Measurements from ENCODE around the gene FOXQ1. TPM values are rescaled to one million over a fixed set of nuclear protein-coding genes. Genes with fewer than 3 reads are reported as not detected.

The FOXQ1 gene
- total and polyA plus RNA-seq, 7 donors = 0.01 TPM; not detected in 6

DNA sequence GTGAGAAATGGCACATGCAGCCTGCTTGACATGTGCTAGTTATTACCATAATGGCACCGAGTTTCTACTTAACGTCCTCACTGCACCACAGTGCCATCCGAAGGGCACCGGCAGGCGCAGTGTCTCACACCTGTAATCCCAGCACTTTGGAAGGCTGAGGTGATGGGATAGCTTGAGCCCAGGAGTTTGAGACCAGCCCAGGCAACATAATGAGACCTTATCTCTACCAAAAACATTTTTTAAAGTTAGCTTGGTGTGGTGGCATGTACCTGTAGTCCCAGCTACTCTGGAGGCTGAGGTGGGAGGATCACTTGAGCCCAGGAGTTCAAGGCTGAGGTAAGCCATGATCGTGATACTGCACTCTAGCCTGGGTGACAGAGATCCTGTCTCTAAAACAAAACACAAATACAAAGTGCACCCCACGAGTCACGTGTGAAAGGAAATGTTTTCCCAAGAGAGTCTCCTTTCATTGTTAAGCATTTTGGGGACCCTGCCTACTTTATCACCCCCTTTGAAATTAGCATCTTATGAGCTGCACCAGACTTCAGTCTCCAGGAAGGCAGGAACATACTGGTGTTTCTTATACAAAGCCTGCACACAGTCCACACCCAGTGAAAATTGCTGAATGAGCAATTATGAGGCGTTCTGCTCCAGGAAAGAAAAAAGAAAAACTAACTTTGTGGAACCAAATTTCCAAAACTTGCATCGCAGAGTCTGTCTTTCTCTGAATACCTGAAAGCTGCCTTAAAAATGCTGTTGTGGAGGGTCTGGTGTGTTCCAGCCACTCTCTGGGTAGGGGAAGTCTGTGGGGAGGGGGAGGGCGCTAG, 47.1 kb upstream of the FOXQ1 start:
- Histone ChIP-seq H3K36me3 (ENCODE audit: insufficient read depth in 1 of 2, low read depth in 1 of 2) (no peaks in the 10 kb centered on the region), H3K4me3 (no peak overlapping the region), H3K9me3 (no peaks in the 10 kb centered on the region), H3K4me1 (no peaks in the 10 kb centered on the region), H3K27me3 (ENCODE audit: insufficient read depth in 3 of 3, low read length in 2 of 3) (peaks cover 0 to 12% (median 0%) of the 10 kb centered on the region in 3 donors), H3K27ac (no peak overlapping the region)
- TF ChIP-seq, protein P1, sequence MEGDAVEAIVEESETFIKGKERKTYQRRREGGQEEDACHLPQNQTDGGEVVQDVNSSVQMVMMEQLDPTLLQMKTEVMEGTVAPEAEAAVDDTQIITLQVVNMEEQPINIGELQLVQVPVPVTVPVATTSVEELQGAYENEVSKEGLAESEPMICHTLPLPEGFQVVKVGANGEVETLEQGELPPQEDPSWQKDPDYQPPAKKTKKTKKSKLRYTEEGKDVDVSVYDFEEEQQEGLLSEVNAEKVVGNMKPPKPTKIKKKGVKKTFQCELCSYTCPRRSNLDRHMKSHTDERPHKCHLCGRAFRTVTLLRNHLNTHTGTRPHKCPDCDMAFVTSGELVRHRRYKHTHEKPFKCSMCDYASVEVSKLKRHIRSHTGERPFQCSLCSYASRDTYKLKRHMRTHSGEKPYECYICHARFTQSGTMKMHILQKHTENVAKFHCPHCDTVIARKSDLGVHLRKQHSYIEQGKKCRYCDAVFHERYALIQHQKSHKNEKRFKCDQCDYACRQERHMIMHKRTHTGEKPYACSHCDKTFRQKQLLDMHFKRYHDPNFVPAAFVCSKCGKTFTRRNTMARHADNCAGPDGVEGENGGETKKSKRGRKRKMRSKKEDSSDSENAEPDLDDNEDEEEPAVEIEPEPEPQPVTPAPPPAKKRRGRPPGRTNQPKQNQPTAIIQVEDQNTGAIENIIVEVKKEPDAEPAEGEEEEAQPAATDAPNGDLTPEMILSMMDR (IDR thresholded peaks at IDR 0.05) = no peak
- 72 to 77% (median 77%) methylated on average over 11 of the region's 11 CpGs for WGBS, 3 donors
- DNase-seq = no peak
- ATAC-seq = no peak
- intact Hi-C loops (cut with DNase I) = no loop called here

DNA sequence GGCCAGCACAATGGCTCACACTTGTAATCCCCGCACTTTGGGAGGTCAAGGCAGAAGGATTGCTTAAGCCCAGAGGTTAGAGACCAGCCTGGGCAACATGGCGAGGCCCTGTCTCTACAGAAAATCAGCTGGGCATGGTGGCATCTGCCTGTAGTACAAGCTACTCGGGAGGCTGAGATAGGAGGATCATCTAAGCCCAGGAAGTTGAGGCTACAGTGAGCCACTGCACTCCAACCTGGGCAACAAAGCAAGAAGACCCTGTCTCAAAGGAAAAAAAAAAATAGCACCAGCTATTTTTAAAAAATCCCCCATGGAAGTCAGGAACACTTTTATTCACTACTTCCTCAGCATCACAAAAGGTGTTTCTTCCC, 45.2 kb upstream of the FOXQ1 start:
- TF ChIP-seq, protein P1 (IDR thresholded peaks at IDR 0.05) = no peak
- Histone ChIP-seq H3K4me3 (no peak overlapping the region), H3K36me3 (ENCODE audit: insufficient read depth in 1 of 2, low read depth in 1 of 2) (no peaks in the 10 kb centered on the region), H3K9me3 (no peaks in the 10 kb centered on the region), H3K27ac (no peak overlapping the region), H3K4me1 (no peaks in the 10 kb centered on the region), H3K27me3 (ENCODE audit: insufficient read depth in 3 of 3, low read length in 2 of 3) (peaks cover 0 to 12% (median 0%) of the 10 kb centered on the region in 3 donors)
- no peak for ATAC-seq
- DNase-seq = no peak
- 77 to 86% (median 82%) methylated on average over 3 of the region's 3 CpGs for WGBS, 3 donors
- intact Hi-C loops (cut with DNase I) = no loop called here

DNA sequence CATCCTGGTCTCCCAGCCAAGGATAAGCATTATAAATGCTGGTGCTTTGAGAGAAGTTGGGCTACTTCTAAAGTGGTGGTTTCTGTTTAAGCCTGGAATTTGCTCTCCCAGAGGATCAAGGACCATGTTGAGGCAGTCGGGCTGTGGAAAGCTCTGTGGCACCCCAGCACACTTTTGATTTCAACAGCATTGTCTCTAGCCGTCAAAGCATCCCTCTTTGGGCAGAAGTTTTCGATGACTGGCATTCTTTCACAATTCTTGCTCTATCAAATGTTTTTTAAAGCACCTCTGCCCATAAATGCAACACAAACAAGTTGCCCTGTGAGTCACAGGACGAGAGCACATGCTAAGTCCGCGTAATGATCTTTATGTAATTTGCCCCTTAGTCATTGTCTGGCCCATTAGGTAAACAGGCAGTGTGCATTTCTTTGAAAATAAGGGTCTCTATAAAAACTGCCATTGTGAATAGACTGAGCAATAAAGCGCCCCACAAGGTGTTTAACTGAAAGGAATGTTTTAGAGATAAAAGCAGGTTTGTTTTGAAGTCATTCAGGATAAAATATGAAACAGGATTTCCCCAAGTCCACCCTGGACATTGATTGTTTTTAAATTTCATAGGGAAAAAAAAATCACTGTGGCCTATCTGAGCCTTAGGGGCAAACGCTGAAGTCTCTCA, 44.7 kb upstream of the FOXQ1 start:
- 76 to 77% (median 76%) methylated on average over 8 of the region's 8 CpGs for WGBS, 3 donors
- intact Hi-C loops (cut with DNase I) = no loop called here

DNA sequence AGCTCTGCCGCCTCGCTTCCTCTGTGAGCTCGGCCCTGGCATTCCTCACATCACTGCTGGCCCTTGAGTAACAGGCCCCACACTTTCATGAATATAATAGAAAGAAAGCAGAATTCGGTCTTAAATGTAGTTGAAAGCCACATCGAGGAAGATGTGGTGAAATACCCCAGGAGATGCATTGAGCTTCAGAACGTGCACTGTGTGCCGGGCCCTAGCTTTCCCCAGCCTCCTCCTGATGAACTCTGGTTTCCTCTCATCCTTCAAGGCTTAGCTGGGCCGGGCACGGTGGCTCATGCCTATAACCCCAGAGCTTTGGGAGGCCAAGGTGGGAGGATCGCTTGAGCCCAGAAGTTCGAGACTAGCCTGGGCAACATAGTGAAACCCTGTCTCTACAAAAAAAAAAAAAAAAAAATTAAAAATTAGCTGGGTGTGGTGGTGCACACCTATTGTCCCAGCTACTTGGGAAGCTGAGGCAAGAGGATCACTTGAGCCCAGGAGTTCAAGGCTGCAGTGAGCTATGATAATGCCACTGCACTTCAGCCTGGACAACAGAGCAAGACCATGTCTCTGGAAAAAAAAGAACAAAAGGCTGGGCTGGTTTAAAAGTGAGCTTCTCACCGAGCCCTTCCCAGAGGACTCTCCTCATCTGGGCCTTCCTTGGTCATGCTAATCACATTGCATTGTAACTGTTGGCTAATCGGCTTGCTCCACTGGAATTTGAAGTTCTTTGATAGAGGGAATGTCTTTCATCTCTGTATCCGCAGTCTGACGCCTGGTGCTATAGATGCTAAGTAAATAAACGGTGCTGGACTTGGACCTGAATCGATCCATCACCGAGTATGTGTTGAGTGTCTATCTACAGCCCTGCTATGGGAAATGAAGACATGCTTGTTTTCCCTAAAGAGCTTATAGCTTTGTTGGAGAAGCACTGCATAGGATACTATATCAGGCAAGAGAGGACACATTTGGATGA, 43.8 kb upstream of the FOXQ1 start:
- H3K27me3 ChIP-seq (ENCODE audit: insufficient read depth in 3 of 3, low read length in 2 of 3) = peaks cover 0 to 12% (median 0%) of the 10 kb centered on the region in 3 donors
- no peaks in the 10 kb centered on the region for H3K4me1 ChIP-seq
- DNase-seq (no peak), ATAC-seq (no peak)
- H3K9me3 ChIP-seq = no peaks in the 10 kb centered on the region
- WGBS, 3 donors = 84 to 86% (median 85%) methylated on average over 18 of the region's 18 CpGs
- TF ChIP-seq, protein P1 (IDR thresholded peaks at IDR 0.05) = no peak
- no peak overlapping the region for H3K27ac ChIP-seq
- intact Hi-C loops (cut with DNase I) = no loop called here
- H3K36me3 ChIP-seq (ENCODE audit: insufficient read depth in 1 of 2, low read depth in 1 of 2) = no peaks in the 10 kb centered on the region
- no peak overlapping the region for H3K4me3 ChIP-seq

More for the DNA sequence above, 44.7 kb upstream of the FOXQ1 start:
- no peaks in the 10 kb centered on the region for H3K36me3 ChIP-seq (ENCODE audit: insufficient read depth in 1 of 2, low read depth in 1 of 2)
- TF ChIP-seq, protein P1 (IDR thresholded peaks at IDR 0.05) = no peak
- peaks cover 0 to 12% (median 0%) of the 10 kb centered on the region in 3 donors for H3K27me3 ChIP-seq (ENCODE audit: insufficient read depth in 3 of 3, low read length in 2 of 3)
- H3K9me3 ChIP-seq = no peaks in the 10 kb centered on the region
- ATAC-seq (no peak), DNase-seq (no peak)
- H3K4me3 ChIP-seq = no peak overlapping the region
- H3K27ac ChIP-seq = no peak overlapping the region
- no peaks in the 10 kb centered on the region for H3K4me1 ChIP-seq

Data from psoas muscle (tissue), 8 donors.